HepG2 (cell line): Measurements from ENCODE around the gene FASTK. TPM values are rescaled to one million over a fixed set of nuclear protein-coding genes. Genes with fewer than 3 reads are reported as not detected.

Experiments
- ARID5B ChIP-seq: IDR thresholded peaks from 2 replicates; pipeline ENCODE4 v1.4.0; 2020; ENCODE audit warnings: mild to moderate bottlenecking, missing genetic modification reagents
- ATF3 ChIP-seq: sonication (generic); formaldehyde crosslinking; IDR thresholded peaks from 2 replicates; pipeline ENCODE4 v1.4.0; 2020; ENCODE audit warnings: missing genetic modification reagents
- CSRNP1 ChIP-seq: sonication (generic); formaldehyde crosslinking; IDR thresholded peaks from 2 replicates; pipeline ENCODE4 v1.8.1; 2023; ENCODE audit warnings: mild to moderate bottlenecking, missing genetic modification reagents
- CTCF ChIP-seq: sonication (generic); formaldehyde crosslinking; IDR thresholded peaks from 2 replicates; pipeline ENCODE4 v1.5.0; 2020; ENCODE audit warnings: mild to moderate bottlenecking, missing genetic modification reagents, moderate library complexity
- ESRRA ChIP-seq: sonication (generic); formaldehyde crosslinking; IDR thresholded peaks from 2 replicates; pipeline ENCODE4 v1.5.1; 2020; ENCODE audit warnings: mild to moderate bottlenecking, low read depth, missing genetic modification reagents
- MAZ ChIP-seq, 2 experiments: sonication (generic) in 1 of 2; formaldehyde crosslinking in 1 of 2; IDR thresholded peaks; 2 replicates each; pipeline versions ENCODE4 v1.5.0 to v1.6.1; 2012 to 2020; ENCODE audit warnings: low read depth in 2 of 2, mild to moderate bottlenecking in 2 of 2, borderline replicate concordance in 1 of 2, improper control_type of control experiment in 1 of 2, low read length in 1 of 2, missing genetic modification reagents in 1 of 2, moderate library complexity in 1 of 2
- NCOR1 ChIP-seq: fragments of 200-600 bp; sonication (generic); IDR thresholded peaks from 2 replicates; pipeline ENCODE4 v1.7.0; 2017; ENCODE audit warnings: antibody characterized with exemption, low read length, borderline replicate concordance
- NR0B2 ChIP-seq: sonication (generic); formaldehyde crosslinking; IDR thresholded peaks from 2 replicates; pipeline ENCODE4 v1.4.0; 2020; ENCODE audit warnings: mild to moderate bottlenecking, missing genetic modification reagents
- NR2C2 ChIP-seq: sonication (generic); formaldehyde crosslinking; IDR thresholded peaks from 2 replicates; pipeline ENCODE4 v1.4.0; 2020; ENCODE audit warnings: missing genetic modification reagents, mild to moderate bottlenecking, moderate library complexity, borderline replicate concordance
- ZFP1 ChIP-seq: IDR thresholded peaks from 2 replicates; pipeline ENCODE4 v1.6.1; 2016
- ZFP36L1 ChIP-seq: sonication (generic); formaldehyde crosslinking; IDR thresholded peaks from 2 replicates; pipeline ENCODE4 v1.8.0; 2022; ENCODE audit warnings: mild to moderate bottlenecking, missing genetic modification reagents, moderate library complexity
- ZNF20 ChIP-seq: sonication (generic); formaldehyde crosslinking; IDR thresholded peaks from 2 replicates; pipeline ENCODE4 v1.4.0; 2020; ENCODE audit warnings: mild to moderate bottlenecking, moderate library complexity, missing genetic modification reagents
- ZNF275 ChIP-seq: sonication (generic); formaldehyde crosslinking; IDR thresholded peaks from 2 replicates; pipeline ENCODE4 v1.8.0; 2022; ENCODE audit warnings: missing genetic modification reagents, mild to moderate bottlenecking, inconsistent platforms, borderline replicate concordance
- ZNF326 ChIP-seq: sonication (generic); formaldehyde crosslinking; IDR thresholded peaks from 2 replicates; pipeline ENCODE4 v1.4.0; 2020; ENCODE audit warnings: missing genetic modification reagents, borderline replicate concordance
- ZNF367 ChIP-seq: sonication (generic); formaldehyde crosslinking; IDR thresholded peaks from 2 replicates; pipeline ENCODE4 v1.4.0; 2020; ENCODE audit warnings: missing genetic modification reagents, borderline replicate concordance
- ZNF564 ChIP-seq: sonication (generic); formaldehyde crosslinking; IDR thresholded peaks from 2 replicates; pipeline ENCODE4 v1.8.1; 2023; ENCODE audit warnings: mild to moderate bottlenecking, missing genetic modification reagents
- ZNF776 ChIP-seq: sonication (generic); formaldehyde crosslinking; IDR thresholded peaks from 2 replicates; pipeline ENCODE4 v1.4.0; 2020; ENCODE audit warnings: mild to moderate bottlenecking, missing genetic modification reagents
- polyA plus RNA-seq, 8 experiments: library from polyadenylated mRNA; depleted of rRNA in 3 of 8; stranded (reverse) in 7 of 8; unstranded in 1 of 8; fragments of >200 nt; fragmentation: Illumina TruSeq in 4 of 8; extraction: Trizol in 4 of 8; gene quantifications; 2 replicates each; pipeline versions ENCODE4 v1.2.1 to v1.2.3, GENCODE V29; 2011 to 2016; ENCODE audit warnings: low read depth in 4 of 8, missing spikeins in 1 of 8, mixed read lengths in 1 of 8; ENCODE audit not compliant: insufficient read depth in 1 of 8
- total RNA-seq, 5 experiments: library from RNA; depleted of rRNA; stranded (reverse); fragments of >200 nt; fragmentation: Illumina TruSeq; extraction: Trizol; gene quantifications; 2 replicates each; pipeline ENCODE4 v1.2.3, GENCODE V29; 2016; ENCODE audit warnings: low read depth in 1 of 5

Gene FASTK
- total and polyA plus RNA-seq, 2 of the 13 experiments (the other 11 are each of a cell fraction or from before 2014, with no cell fraction given): 52.9 to 55.7 TPM

GRCh38 chr7:151057989-151058780 lies 22.4 kb downstream of the FASTK start (continued):
- peak; percentile 37; the same call in 1 of the 2 replicates for TF ChIP-seq ATF3 (CRISPR knock-in tag)
- no peak for TF ChIP-seq ZFP36L1 (CRISPR knock-in tag)
- no peak for TF ChIP-seq ZNF20 (CRISPR knock-in tag)
- no peak for TF ChIP-seq ZNF326
- 0 out of 2 replicates have a peak, but pooled peaks have one; percentile 23 for TF ChIP-seq ZFP1 (CRISPR knock-in tag)
- peak; percentile 62; the same call in 1 of the 2 replicates for TF ChIP-seq MAZ (IDR thresholded peaks at IDR 0.05; ENCODE audit: borderline replicate concordance, low read depth, low read length)
- peak; percentile 77 for TF ChIP-seq MAZ (CRISPR knock-in tag; IDR thresholded peaks at IDR 0.05; ENCODE audit: low read depth)
- TF ChIP-seq CSRNP1: 0 out of 2 replicates have a peak, but pooled peaks have one; percentile 40
- TF ChIP-seq ZNF367 (CRISPR knock-in tag): 0 out of 2 replicates have a peak, but pooled peaks have one; percentile 16
- TF ChIP-seq ZNF776 (CRISPR knock-in tag): peak; percentile 35; the same call in 1 of the 2 replicates
- TF ChIP-seq ARID5B (CRISPR knock-in tag): peak; percentile 40; the same call in 1 of the 2 replicates
- TF ChIP-seq NR0B2 (CRISPR knock-in tag): no peak
- TF ChIP-seq ZNF564 (CRISPR knock-in tag): 0 out of 2 replicates have a peak, but pooled peaks have one; percentile 47
- TF ChIP-seq CTCF: no peak
- TF ChIP-seq ZNF275: no peak; the same call in 1 of the 2 replicates
- peak; percentile 56; the same call in 1 of the 2 replicates for TF ChIP-seq NCOR1
- TF ChIP-seq NR2C2 (CRISPR knock-in tag): peak; percentile 90
- no peak for TF ChIP-seq ESRRA
